ENCODE data around the gene E2F1.
"Not testable (repeated sequence)": the region's sequence is repeated elsewhere in the genome, so short reads cannot be mapped to it uniquely, and the experiment has no call there.

E2F1 gene

DNA sequence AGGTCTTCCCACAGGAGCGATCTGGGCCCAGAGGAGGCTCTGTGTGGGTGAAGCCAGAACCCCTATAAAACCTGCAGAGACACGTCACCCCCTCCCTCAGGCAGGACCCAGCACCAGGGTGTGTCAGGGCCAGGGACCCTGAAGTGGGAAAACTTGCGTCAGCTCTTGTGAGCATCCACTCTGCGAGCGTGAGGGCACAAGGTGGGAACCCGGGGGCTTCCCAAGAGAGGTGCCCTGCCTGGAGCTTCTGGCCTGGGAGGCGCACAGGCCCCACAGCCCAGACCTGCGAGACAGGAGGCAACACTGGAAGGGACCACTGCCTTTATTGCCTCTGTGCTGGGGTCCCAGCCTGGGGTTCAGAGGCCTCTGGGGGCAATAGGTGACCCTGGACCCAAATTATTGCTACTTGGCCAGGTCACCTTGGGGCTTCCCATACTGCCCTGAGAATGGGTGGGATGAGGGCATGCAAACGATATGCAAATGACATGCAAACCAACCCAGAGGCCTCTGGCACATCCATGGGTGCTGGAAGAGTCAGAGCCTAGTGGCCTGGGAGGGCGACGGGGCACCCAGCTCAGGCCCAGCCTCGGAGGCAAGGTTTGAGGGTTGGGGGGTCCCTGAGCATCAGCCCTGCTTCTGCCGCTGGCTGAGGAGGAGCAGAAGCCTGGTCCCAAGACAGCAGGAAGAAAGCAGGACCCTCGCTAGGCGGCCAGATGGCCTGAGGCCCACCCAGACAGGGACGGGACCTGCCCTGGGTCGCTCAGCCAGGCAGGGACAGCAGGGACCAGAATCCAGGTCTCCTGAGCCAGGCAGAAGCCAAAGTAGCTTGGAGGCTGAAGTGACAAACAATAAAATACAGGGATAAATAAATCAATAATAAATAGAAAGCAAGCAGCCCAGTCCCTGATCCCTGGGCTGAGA is 29.1 kb downstream of the E2F1 start:
- no peak for DNase-seq

DNA sequence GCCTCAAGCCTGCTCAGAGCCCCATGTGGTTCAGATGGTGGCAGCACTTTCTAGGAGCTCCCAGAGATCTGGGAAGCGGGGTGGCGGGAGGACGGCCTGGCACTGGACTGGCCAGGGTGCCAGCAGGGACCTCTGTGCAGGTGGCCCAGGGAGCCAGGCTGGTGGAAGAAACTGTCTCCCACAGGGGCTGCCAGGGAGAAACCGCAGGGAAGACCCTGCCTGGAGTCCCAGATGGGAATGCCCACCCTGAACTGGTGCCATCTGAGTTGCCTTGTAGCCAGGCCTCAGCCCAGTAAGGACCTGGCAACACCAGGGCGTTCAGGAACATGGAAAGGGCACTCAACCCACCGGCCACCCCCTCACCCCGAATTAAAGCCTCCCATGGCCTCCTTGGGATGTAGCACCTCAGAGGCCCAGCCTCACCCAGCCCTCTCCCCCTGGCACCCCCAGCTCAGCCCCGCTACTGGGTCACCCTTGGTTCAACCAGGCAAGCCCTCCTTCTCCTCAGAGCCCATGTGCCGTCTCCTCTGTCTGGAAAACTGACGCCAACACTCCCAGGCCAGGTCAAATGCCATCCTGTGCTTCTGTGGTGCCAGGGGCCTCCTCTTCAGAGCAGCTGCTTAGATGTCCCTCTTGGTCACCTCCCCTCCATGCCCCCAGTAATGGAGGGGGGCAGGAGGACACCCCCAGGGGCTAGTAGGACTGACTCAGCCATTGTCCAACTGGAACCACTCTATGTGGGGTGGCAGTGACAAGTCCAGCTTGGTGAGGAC is 30.0 kb downstream of the E2F1 start:
- DNase-seq = no peak

DNA sequence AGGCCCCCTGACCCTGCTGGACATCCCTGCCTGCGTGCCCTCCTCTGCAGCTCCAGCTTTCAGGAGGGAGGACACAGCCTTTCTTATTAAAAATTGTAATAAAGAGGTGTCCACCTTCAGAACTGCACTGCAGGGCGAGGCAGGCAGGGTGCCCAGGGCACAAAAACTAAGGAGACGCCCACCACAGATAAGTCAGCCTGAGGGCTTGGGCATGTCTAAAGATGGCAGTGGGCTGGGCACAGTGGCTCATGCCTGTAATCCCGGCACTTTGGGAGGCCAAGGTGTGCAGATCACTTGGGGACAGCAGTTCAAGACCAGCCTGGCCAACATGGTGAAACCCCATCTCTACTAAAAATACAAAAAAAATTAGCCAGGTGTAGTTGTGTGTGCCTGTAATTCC is 31.0 kb downstream of the E2F1 start:
- no peak for DNase-seq

DNA sequence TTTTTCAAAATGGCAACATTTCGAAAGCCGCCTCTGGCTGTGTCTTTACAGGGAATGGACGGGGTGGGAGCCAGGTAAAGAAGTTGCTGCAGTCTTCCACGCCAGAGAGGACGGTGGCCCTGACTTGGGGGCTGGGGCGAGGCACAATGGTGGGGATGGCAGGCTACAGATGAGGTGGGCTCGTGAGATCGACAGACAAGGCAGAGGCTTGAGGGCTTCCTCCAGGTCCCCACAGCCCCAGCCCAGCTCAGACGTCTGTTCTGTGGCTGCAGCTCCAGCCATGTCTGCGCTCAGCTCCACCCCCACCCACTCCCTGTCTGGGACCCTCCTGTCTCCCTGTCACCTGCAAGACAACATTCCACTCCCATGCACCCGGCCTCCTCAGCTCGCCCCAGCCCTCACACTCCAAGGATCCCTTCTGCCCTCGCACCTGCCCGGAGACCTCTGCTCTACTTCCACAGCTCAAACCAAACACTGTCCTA is 31.5 kb downstream of the E2F1 start:
- no peak for DNase-seq

DNA sequence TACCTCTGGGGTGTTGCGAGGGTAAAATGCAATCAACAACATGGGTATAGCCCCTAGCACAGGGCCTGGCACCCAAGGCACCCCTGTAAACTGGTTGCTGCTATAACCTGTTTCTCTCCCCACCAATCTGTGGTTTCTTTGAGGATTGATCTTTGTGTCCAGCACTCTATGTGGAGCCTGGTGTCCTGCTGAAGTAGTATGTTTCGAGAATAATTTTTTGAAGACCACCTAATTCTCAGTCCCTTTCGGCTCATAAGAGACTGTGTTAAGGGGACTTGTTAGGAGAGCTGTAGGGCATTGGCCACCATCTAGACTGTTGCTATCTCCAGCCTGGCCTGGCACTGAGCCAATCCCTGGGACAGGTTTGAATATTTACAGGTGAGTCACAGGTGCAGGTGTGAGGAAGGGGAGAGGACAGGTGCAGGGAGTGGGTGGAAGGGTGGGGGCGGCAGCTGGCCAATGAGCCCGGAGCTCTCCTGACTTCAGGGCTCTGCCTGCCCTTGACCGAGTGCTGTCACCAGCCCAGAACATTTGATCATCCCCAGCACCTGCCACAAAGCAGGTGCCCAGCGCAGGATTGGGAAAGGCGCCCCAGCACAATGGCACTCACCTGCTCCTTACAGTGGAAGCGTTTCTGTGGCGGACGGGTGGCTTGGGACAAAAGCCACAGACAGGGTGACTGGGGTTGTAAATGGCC is 32.1 kb downstream of the E2F1 start:
- DNase-seq = peak; percentile 97

DNA sequence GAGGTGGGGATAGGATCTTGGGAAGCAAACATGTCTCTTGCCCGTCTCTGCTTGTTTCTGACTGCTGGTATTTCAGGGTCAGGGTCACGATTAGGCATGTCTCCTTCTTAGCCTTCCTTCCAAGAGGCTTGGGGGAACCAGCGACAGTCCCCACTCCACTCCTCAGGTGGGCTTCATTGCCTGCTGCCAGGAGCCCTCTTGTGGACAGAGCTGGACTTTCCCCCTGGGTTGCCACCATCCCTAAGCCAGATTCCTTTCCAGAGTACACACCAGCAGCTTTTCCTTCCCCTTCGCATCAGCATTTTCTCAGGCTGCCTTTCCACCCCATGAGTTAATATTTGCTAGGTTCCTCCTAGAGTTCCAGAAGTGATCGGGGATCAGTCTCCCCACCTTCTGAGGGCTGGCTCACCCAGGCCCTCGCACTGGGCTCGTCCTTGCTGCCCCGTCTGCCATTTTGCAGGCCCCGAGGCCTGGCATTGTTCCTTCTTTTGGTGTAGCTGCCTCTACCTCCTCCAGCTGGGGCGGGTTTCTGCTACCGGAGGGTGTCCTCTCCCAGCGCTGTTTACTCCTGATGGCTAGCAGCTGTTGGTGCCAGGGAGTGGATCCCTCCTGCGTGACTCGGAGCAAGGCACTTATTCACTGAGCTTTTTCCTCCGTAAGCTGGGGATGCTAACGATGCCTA is 32.8 kb downstream of the E2F1 start:
- peak; percentile 72 for DNase-seq

DNA sequence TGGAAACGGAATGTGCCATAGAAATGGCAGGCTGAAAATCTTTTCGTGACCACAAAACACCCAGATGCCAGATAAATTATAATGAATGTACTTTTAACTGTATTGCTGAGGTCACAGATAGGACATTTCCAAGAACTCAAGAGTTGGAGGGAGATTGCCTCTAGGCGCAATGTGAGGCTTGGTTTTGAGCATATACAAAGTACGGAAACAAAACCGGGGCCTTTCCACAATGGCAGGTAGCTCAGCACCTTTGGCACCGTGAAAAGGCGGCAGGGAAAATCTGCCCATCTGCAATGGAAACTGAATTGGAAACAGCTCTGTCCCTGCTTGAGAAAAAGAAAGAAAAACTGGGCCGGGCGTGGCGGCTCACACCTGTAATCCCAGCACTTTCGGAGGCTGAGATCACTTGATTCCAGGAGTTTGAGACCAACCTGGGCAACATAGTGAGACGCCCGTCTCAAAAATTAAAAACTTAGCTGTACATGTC is 34.6 kb downstream of the E2F1 start:
- no peak for DNase-seq

DNA sequence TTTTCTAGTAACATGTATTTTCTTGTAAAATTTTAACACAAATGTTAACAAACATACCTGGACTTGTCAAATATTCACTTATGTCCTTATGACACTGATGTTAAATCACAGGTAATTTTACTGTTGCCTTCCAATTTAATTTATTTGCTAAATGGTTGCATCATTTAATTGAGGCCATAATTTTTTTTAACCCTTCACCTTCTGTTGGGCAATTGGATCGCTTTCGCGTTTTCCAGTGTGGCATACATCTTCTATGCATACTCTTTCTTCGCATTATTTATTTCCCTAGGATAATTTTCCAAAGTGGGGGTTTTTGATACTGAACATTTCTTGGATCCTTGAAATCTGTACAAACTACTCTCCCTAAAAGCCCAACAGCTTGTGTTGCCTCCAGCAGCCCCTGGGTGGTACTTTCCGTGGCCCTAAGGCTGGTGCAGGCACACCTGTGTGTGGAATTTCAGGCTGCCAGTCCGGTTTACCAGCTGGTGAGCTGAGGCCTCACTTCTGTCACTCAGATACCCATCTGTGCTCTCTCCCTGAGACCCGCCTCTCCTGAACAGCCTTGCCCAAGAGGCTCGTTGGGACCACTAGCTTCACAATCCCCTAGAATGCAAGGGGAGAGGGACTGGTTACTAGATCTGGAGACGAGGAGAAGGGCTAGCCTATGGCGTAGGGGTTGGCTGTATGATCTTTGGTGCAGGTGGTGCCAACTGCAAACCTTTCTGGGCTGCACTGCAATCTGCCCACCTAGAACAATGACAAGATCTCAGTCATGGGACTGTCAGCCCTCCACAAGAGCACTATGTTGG is 35.2 kb downstream of the E2F1 start:
- peak; percentile 48 for DNase-seq

DNA sequence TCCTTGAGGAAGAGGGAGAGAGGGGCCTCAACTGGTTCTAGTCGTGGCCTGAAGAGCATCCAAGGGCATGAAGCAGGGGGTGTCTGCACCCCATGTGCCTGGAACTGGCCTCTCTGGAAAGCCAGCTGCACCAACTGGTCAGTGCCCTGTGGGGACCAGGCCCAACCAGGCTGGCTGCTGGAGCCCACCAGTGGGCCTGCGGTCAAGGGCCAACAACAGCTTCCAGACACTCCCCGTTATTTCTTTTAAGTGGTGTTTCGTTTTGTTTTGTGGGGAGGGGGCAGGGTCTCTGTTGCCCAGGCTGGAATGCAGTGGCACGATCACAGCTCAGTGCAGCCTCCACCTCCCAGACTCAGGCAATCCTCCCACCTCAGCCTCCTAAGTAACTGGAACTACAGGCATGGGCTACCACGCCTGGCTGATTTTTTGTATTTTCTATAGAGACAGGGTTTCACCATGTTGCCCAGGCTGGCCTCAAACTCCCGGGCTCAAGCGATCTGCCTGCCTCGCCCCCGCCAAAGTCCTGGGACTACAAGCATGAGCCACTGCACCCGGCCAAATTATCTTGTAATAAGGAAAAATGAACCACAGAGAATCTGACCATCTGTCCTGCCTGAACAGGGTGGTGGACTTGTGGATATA is 36.0 kb downstream of the E2F1 start:
- DNase-seq = no peak

DNA sequence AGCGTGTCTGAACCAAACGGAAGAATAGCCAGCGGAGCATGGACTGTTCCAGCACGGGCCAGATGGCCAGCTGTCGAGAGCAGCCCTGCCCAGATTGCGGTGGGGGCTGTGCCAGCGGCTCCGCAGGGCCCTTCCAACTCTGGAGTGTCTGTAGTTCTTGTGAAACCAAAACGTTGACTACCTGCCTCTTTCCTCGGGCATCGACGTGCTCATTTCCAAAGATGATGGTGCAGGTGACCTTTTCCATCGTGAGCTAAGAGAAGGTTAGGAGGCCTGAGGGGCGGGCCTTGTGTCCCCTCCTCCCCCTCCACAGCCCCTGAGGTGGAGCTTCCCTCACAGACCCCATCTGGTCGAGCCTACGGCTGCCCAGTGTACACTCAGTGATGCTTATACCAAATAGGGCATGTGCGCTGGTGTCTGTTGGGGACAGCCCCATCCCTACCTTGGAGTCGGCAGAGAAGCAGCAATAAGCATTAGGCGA is 36.9 kb downstream of the E2F1 start:
- peak; percentile 61 for DNase-seq

DNA sequence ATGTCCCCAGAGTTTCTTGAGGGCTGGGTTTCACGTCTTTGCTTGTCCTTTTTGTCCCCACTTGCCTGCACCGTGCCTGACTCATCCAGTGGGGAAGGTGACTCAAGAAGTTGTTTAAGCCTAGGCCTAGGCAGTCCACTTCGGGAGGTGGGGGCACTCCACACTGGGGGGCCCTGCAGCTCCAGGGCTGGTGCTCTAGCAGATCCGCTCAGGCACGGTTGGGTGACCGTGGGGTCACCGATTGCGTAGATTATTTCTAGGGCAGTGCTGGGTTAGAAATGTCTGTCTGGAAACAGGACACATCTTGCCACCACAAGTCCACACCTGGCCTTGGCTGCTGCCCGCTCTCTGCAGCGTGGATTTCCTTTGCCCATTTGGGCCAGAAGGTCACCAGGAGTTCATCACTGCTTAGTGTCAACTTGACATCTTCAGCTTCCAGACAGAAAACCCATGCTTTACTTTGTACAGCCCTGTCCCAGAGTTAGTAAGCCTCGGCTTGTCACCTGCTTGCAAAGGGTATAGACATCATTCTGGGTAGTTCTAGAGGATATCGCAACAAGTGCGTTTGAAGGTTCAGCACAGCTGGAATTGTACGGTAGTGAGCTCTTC is 37.7 kb downstream of the E2F1 start:
- no peak for DNase-seq

DNA sequence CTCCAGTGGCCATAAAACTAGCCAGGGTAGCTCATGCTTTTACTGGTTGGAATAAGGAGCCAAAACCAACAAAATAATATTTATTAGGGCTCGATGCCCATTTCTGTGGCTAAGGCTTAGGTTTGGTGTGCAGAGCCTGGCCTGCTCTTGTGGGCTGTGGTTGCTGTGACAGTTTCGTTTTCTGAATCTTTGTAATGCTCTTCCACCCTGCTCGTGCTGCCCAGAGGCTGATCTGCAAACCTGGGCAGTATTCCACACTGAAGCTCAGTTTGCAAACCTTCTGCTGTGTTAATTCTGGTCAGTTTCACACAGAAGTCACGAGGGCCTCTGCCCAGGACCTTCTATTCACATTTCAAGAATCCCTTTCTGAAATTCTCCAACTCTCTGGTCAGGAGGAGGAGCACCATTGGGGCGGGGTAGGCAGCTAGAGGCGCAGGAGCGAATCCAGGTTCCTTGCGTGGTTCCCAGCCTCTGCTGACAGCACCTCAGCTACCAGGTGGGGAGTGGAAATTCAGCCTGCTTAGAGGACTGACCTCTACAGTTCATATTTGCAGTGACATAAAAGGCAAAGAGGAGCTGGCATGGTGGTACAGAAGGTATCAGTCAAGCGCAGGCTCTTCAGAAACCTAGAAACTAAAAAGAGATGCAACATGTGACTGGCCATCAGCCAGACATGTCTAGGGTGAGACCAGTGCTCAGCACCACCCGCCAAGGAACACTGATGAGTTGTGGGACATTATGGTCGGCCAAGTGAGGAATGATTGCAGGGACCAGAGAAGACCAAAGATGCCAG is 38.4 kb downstream of the E2F1 start:
- DNase-seq = no peak

DNA sequence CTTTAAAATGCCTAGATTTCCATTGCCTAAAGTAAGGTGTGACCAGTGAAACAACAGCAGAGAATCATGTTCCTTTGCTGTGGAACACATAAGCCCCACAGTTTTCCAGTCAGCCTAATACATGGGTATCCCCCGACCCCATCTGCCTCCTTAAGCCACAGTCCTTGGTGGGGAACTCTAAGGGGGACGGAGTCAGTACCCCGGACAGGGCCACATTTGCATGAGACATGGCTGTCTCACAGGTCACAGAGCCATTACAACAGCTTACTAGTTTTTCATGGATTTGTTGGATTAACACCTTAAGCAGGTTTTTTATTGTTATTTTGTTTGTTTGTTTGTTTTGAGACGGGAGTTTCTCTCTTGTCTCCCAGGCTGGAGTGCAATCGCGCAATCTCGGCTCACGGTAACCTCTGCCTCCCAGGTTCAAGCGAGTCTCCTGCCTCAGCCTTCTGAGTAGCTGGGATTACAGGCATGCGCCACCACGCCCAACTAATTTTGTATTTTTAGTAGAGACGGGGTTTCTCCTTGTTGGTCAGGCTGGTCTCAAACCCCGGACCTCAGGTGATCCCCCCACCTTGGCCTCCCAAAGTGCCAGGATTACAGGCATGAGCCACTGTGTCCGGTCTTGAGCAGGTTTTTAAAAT is 39.1 kb downstream of the E2F1 start:
- not testable (repeated sequence) for DNase-seq

DNA sequence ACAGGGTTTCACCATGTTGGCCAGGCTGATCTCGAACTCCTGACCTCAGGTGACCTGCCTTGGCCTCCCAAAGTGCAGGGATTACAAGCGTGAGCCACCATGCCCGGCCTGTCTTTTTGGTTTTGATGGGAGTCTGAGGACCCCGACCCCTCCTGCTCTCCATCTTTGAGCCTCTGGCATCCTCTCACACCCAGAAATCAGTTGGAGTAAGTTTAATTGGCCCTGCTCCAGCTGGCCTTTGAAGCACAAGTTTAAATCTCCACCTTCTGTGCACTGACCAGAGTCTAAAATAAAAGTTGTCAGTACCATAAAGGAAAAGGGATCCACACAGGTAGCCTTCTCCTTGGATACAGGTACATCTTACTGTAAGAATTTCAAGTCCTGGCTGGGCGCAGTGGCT is 40.0 kb downstream of the E2F1 start:
- DNase-seq = no peak

DNA sequence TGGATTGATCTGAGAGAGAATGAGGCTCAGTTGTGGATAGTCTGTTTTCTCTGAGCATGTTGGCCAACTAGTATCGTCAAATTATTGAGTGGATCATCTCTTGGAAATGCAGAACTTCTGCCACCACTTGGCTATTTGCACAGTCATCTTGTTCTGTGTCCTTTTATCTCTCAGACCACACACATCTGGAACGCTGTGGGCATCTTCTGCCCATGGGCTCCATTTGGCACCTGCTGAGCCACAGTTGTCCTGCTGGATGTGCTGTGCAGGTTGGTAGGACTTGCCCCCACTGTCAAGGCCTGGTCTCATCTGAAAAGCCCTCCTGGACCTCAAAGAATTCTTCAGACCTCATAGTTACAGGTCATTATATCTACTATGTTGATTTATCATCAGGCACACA is 40.8 kb downstream of the E2F1 start:
- DNase-seq = no peak

DNA sequence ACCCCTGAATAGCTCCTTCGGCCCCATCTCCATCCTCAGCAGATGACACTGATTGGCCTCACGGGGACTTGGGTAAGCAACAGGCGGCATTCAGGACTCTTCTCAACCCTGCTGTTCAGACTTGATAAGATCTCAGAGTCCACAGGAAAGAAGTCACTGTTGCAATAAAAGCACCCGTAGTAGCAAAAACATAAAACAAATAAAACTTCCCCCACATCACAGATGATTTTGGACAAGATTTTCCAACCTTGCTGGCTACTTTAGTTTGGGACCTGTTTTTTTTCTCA is 41.2 kb downstream of the E2F1 start:
- DNase-seq = no peak

DNA sequence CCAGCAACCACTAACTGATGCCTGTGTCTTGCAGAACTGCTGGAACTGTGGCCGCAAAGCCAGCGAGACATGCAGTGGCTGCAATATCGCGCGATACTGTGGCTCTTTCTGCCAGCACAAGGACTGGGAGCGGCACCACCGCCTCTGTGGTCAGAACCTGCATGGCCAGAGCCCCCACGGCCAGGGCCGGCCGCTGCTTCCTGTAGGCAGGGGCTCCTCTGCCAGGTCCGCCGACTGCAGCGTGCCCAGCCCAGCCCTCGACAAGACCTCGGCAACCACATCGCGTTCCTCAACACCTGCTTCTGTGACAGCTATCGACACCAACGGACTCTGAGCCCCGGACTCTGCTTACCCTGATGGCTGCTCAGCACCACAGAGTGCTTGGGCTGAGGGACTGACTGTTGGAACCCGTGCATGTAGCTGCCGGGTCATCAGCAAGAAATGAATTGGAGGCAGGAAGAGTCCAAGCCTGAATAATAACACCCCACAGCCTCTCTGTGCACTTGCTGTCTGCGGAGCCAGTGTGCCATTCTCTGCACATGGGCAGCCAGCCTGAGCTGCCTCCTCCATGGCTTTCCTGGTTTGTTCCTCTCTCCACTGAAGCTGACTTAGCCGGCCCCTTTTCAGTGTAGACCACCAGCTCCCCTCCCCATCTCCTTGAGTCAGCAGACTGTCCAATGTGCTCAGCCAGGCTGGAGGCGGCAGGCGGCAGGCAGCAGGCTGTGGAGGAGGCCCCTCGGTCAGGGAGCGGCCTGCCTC is 41.7 kb downstream of the E2F1 start:
- DNase-seq = no peak

DNA sequence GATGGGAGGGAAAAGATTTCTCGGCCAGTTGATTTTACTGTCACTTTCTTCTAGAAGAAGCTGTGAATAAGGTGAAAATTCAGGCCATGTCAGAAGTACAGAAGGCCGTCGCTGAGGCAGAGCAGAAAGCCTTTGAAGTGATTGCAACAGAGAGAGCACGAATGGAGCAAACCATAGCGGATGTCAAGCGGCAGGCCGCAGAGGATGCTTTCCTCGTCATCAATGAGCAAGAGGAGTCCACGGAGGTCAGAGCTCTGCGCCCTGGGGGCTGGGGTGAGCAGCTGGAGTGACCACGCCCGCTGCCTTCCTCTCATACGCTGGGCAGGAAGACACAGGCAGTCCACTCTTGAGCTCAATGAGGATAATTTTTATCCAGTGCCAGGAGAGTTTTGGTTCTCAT is 45.9 kb downstream of the E2F1 start:
- DNase-seq = no peak

DNA sequence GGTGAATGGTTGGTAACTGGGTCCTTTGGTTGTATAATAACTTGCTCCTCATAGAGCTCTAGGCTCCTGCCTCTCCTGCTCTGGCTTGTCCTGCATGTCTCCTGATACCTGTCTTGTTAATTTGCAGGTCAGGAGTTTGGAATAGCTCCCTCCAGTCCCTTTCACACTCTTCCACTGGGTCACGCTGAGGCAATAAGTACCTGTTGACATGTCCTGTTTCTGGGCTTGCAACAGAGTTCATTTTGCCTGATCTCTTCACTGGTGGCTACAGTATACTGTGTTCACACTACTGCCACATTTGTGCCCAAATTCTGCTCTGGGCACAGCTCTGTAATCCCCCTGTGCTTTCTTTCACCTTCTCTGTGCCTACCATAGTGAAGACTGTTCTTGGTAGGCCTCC is 49.4 kb downstream of the E2F1 start:
- DNase-seq = no peak

All from DMS153 (cell line).